AG04450 (cell line): ENCODE results near the gene LEKR1. TPM values are rescaled to one million over a fixed set of nuclear protein-coding genes. Genes with fewer than 3 reads are reported as not detected.

Source experiments
- CTCF ChIA-PET: fragments of 300-600, 350-600 bp; formaldehyde crosslinking; extraction: SDS; loops from one replicate; lab custom pipeline; 2022; ENCODE audit warnings: antibody characterized with exemption, inconsistent platforms; lab: Charles Lee
- POLR2A ChIA-PET: fragments of 350-600 bp; formaldehyde crosslinking; extraction: SDS; loops from one replicate; lab custom pipeline; 2021; ENCODE audit warnings: antibody characterized with exemption, inconsistent platforms; lab: Yijun Ruan, JAX
- DNase-seq: peaks from one replicate; pipeline ENCODE4 v3.0.0-alpha.2; 2011; ENCODE audit warnings: low read depth, low spot score
- H3K27ac ChIP-seq: one replicate; pipeline ENCODE4 v1.5.1; 2012; ENCODE audit warnings: low read depth, low read length, control low read depth
- H3K27me3 ChIP-seq: one replicate; pipeline ENCODE4 v1.6.0; 2012; ENCODE audit warnings: low read length; ENCODE audit not compliant: control insufficient read depth, insufficient read depth
- H3K4me3 ChIP-seq: 2 replicates; pipeline ENCODE4 v1.5.1; 2011; ENCODE audit warnings: mild to moderate bottlenecking, low read depth, low read length, control low read depth
- H3K9me3 ChIP-seq: 2 replicates; pipeline ENCODE4 v1.5.1; 2012; ENCODE audit warnings: low read length; ENCODE audit not compliant: control insufficient read depth, insufficient read depth
- polyA plus RNA-seq: library from polyadenylated mRNA; depleted of rRNA; stranded (reverse); fragments of >200 nt; gene quantifications from 2 replicates; pipeline ENCODE4 v1.2.3, GENCODE V29; 2011
- TF ChIP-seq, protein P1 (sequence below): IDR thresholded peaks from 2 replicates; pipeline ENCODE4 v1.5.1; 2011; ENCODE audit warnings: low read depth, low read length, control low read depth, inconsistent platforms

The LEKR1 gene
- polyA plus RNA-seq, 1 experiment = 0.26 TPM

DNA sequence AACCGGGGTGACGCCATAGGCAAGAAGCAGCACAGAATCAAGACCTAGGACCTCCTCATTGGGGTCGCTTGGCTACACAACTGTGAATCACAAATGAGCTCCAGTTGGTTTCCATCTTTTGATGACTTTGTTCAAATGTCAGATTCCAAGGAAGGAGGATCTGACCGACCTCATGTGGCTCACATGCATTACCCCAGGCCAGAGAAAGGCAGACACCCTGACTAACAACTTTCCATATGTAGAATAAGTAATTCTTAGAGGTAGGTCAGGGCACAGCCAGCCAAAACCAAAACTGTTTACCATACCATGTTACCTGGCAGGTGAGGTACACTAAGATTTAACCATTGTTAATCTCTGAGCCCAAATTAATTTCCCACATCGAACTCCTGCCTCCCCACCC, 237.3 kb downstream of the LEKR1 start:
- Histone ChIP-seq H3K27ac (no peak overlapping the region), H3K9me3 (no peaks in the 10 kb centered on the region), H3K4me3 (no peak overlapping the region), H3K27me3 (no peaks in the 10 kb centered on the region)
- no peak for DNase-seq
- POLR2A ChIA-PET = no interaction called here
- CTCF ChIA-PET = interaction anchor here (0.6 to 1.0 kb wide), 3 partner anchors 19 to 88 kb away, joined by 3 read pairs; no protein-coding TSS in a partner anchor
- TF ChIP-seq, protein P1, sequence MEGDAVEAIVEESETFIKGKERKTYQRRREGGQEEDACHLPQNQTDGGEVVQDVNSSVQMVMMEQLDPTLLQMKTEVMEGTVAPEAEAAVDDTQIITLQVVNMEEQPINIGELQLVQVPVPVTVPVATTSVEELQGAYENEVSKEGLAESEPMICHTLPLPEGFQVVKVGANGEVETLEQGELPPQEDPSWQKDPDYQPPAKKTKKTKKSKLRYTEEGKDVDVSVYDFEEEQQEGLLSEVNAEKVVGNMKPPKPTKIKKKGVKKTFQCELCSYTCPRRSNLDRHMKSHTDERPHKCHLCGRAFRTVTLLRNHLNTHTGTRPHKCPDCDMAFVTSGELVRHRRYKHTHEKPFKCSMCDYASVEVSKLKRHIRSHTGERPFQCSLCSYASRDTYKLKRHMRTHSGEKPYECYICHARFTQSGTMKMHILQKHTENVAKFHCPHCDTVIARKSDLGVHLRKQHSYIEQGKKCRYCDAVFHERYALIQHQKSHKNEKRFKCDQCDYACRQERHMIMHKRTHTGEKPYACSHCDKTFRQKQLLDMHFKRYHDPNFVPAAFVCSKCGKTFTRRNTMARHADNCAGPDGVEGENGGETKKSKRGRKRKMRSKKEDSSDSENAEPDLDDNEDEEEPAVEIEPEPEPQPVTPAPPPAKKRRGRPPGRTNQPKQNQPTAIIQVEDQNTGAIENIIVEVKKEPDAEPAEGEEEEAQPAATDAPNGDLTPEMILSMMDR = no peak

DNA sequence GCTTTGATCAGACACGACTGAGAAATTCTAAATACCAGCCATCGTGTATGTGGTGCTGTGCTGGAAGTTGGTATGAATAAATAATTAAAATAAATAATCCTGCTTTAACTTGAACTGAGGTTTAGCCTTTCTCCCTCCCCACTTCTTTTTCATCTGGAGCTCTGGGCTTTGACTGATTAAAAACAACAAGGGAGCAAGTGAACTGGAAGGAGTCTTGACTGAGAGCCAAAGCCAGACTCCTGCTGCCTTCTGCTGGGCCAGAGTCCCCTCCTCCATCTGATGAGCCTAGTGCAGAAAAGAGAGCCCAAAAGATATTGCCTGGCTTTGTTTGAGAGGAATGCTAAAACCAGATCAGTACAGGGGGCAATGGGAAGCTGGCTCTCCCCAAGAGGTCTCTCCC, 237.8 kb downstream of the LEKR1 start:
- CTCF ChIA-PET = interaction anchor here (0.6 to 1.0 kb wide), 3 partner anchors 18 to 88 kb away, joined by 3 read pairs; no protein-coding TSS in a partner anchor
- no peaks in the 10 kb centered on the region for H3K27me3 ChIP-seq
- no peak for DNase-seq
- H3K27ac ChIP-seq = no peak overlapping the region
- POLR2A ChIA-PET = no interaction called here
- H3K9me3 ChIP-seq = no peaks in the 10 kb centered on the region
- H3K4me3 ChIP-seq = no peak overlapping the region
- TF ChIP-seq, protein P1 = no peak

DNA sequence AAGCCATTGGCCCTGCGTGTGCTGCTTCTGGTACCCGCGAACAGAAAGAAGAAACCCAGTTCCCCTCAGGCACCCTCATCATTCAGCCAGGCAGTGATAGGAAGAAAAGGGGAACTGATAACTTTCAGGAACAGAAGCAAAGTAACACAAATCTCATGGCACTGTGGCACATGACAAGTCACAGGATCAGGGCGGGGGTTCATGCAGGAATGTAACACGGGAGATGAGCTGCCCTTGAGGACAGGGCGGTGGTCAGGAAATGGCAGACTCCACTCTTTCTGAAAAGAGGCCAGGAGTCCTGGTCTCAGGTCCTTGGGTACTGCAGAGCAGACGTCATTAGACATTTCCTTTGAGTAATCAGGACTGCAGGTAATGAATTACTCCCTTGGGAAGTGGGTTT, 238.2 kb downstream of the LEKR1 start:
- Histone ChIP-seq H3K27ac (no peak overlapping the region), H3K9me3 (no peaks in the 10 kb centered on the region), H3K4me3 (no peak overlapping the region), H3K27me3 (no peaks in the 10 kb centered on the region)
- DNase-seq = no peak
- TF ChIP-seq, protein P1 = no peak
- POLR2A ChIA-PET = no interaction called here
- CTCF ChIA-PET = no interaction called here

DNA sequence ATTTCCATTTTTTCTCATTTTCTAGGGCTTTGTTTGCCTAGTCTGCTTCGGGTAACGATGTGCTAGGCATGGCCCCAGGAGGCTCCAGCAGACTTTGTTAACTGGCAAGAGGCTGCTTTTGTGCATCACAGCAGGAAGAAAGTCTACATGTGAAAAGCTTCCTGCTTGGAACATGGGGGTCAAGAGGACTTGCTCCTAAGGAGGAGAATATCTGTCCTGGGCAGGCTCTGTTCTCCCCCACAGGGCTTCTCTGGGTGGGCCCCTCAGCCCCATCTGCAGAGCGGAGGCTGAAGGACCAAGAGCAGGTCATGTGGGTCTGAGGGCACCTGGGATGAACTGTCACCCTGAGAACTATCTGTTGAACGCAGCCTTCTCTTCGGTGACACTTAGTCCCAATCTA, 239.0 kb downstream of the LEKR1 start:
- no peaks in the 10 kb centered on the region for H3K27me3 ChIP-seq
- CTCF ChIA-PET = interaction anchor here (3.2 kb wide), 1 partner anchor 17 kb away, joined by 19 read pairs; no protein-coding TSS in a partner anchor
- H3K4me3 ChIP-seq = no peak overlapping the region
- TF ChIP-seq, protein P1 = no peak
- no peak overlapping the region for H3K27ac ChIP-seq
- DNase-seq = no peak
- H3K9me3 ChIP-seq = no peaks in the 10 kb centered on the region
- POLR2A ChIA-PET = no interaction called here

DNA sequence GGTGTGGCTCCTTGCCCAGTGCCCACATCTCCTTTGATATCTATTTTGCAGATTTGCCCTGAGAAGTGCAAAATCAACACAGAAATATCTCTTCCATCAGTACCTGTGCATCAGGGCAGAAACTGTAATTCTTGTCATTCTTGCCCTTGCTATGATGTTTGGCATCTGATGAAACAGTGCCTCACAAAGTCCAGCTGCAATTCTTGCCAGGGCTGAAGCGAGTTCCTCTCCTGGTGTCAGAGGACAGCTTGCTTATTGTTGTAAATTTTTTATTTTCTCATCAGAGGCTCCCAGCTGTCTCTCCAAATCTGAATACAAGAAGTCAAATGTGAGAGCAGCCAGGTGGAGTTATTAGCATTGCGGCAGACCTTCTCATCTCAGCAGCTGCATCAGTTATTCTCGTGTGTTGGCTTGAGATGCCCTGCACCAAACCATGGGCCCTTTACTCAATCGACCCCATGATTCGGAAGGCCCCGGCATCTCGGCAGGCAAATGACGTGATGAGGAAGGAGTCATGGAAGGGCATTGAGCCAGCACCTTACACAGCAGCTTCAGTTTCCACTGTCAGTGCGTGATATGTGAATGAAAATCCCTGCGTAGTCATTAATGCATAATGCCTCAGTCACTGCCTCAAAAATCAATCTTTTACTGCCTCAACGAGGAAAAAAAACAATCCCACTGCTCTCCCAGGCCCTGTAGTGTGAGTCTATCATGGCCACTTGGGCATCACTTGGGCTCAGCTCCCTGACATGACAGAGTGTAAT, 240.4 kb downstream of the LEKR1 start:
- TF ChIP-seq, protein P1 = no peak
- Histone ChIP-seq H3K27ac (peak overlapping the region; percentile 75), H3K9me3 (no peaks in the 10 kb centered on the region), H3K4me3 (no peak overlapping the region), H3K27me3 (no peaks in the 10 kb centered on the region)
- ChIA-PET CTCF (interaction anchor here (0.6 to 3.2 kb wide), 6 partner anchors 9 to 319 kb away, joined by 3 to 19 read pairs (median 3); no protein-coding TSS in a partner anchor), POLR2A (interaction anchor here (1.2 to 1.3 kb wide), 2 partner anchors 22 to 511 kb away, joined by 4 to 9 read pairs; partner anchors contain the start of gene SSR3)
- peak; percentile 81 for DNase-seq
